SK-N-SH (cell line): ENCODE data around the gene SURF1.
"Not testable (repeated sequence)": the region's sequence is repeated elsewhere in the genome, so short reads cannot be mapped to it uniquely, and the experiment has no call there.

Experiments
- CTCF ChIP-seq: fragments of 200-600 bp; sonication (generic); IDR thresholded peaks from 2 replicates; pipeline ENCODE4 v1.6.1; 2017; ENCODE audit warnings: antibody characterized with exemption, mild to moderate bottlenecking, moderate library complexity
- EP300 ChIP-seq, 2 experiments: IDR thresholded peaks; 2 replicates each; pipeline versions ENCODE4 v1.4.0 to v1.6.1; 2012; ENCODE audit warnings: borderline replicate concordance in 1 of 2, low read depth in 1 of 2, low read length in 1 of 2
- EZH2phosphoT487 ChIP-seq: fragments of 200-600 bp; sonication (generic); IDR thresholded peaks from 2 replicates; pipeline ENCODE4 v1.6.1; 2017; ENCODE audit warnings: low read depth, mixed run types, mild to moderate bottlenecking, antibody characterized with exemption, moderate library complexity, borderline replicate concordance
- FOXM1 ChIP-seq: IDR thresholded peaks from 2 replicates; pipeline ENCODE4 v1.4.0; 2012; ENCODE audit warnings: low read depth, mild to moderate bottlenecking
- MAX ChIP-seq: IDR thresholded peaks from 2 replicates; pipeline ENCODE4 v1.4.0; 2012; ENCODE audit warnings: low read depth
- NFIC ChIP-seq: IDR thresholded peaks from 2 replicates; pipeline ENCODE4 v1.4.0; 2012; ENCODE audit warnings: borderline replicate concordance
- POLR2AphosphoS5 ChIP-seq: IDR thresholded peaks from 2 replicates; pipeline ENCODE4 v1.6.1; 2012; ENCODE audit warnings: low read depth, low read length
- RAD21 ChIP-seq: IDR thresholded peaks from 2 replicates; pipeline ENCODE4 v1.6.1; 2012; ENCODE audit warnings: mild to moderate bottlenecking, low read length
- REST ChIP-seq: IDR thresholded peaks from 2 replicates; pipeline ENCODE4 v1.6.1; 2012; ENCODE audit warnings: mild to moderate bottlenecking, low read depth, low read length, moderate library complexity
- RFX5 ChIP-seq: IDR thresholded peaks from 2 replicates; pipeline ENCODE4 v1.6.1; 2012; ENCODE audit warnings: mild to moderate bottlenecking, improper control_type of control experiment, low read length
- SIN3A ChIP-seq: IDR thresholded peaks from 2 replicates; pipeline ENCODE4 v1.6.1; 2012; ENCODE audit warnings: low read depth, mild to moderate bottlenecking, low read length, moderate library complexity, borderline replicate concordance
- TEAD4 ChIP-seq: IDR thresholded peaks from 2 replicates; pipeline ENCODE4 v1.4.0; 2012; ENCODE audit warnings: mild to moderate bottlenecking, borderline replicate concordance; ENCODE audit not compliant: insufficient read depth
- USF1 ChIP-seq: IDR thresholded peaks from 2 replicates; pipeline ENCODE4 v1.4.0; 2012; ENCODE audit warnings: low read depth, borderline replicate concordance

GRCh38 chr9:133334888-133335287, 21.4 kb downstream of the SURF1 start:
- TF ChIP-seq EZH2phosphoT487; POLR2AphosphoS5; CTCF; FOXM1; EP300 (IDR thresholded peaks at IDR 0.05; ENCODE audit: borderline replicate concordance in 1 of 2, low read depth in 1 of 2, low read length in 1 of 2); MAX; TEAD4; RFX5; REST; USF1; SIN3A; RAD21; NFIC: not testable (repeated sequence)
